HEK293T (cell line): ENCODE results near the gene STK39.

ENCODE experiments used
- ARNT ChIP-seq: fragments of 450-650 bp; IDR thresholded peaks from 2 replicates; pipeline ENCODE4 v1.6.1; 2017; ENCODE audit warnings: mild to moderate bottlenecking
- BHLHE40 ChIP-seq: fragments of 450-650 bp; IDR thresholded peaks from 2 replicates; pipeline ENCODE4 v1.6.1; 2016; ENCODE audit warnings: mild to moderate bottlenecking, moderate library complexity, borderline replicate concordance
- CTBP1 ChIP-seq: fragments of 450-650 bp; IDR thresholded peaks from 2 replicates; pipeline ENCODE4 v1.6.1; 2016; ENCODE audit warnings: borderline replicate concordance
- ELF4 ChIP-seq: fragments of 450-650 bp; IDR thresholded peaks from 2 replicates; pipeline ENCODE4 v1.6.1; 2017; ENCODE audit warnings: antibody characterized with exemption
- FOXA1 ChIP-seq: fragments of 450-650 bp; IDR thresholded peaks from 2 replicates; pipeline ENCODE4 v1.6.1; 2016; ENCODE audit warnings: mild to moderate bottlenecking
- FOXM1 ChIP-seq: fragments of 450-650 bp; IDR thresholded peaks from 2 replicates; pipeline ENCODE4 v1.6.1; 2017; ENCODE audit warnings: mild to moderate bottlenecking, borderline replicate concordance
- HDGF ChIP-seq: fragments of 450-650 bp; IDR thresholded peaks from 2 replicates; pipeline ENCODE4 v1.6.1; 2017; ENCODE audit warnings: antibody characterized with exemption, borderline replicate concordance
- LEF1 ChIP-seq: fragments of 450-650 bp; IDR thresholded peaks from 2 replicates; pipeline ENCODE4 v1.6.1; 2017; ENCODE audit warnings: mild to moderate bottlenecking, borderline replicate concordance
- NFRKB ChIP-seq: fragments of 450-650 bp; IDR thresholded peaks from 2 replicates; pipeline ENCODE4 v1.6.1; 2016; ENCODE audit warnings: mild to moderate bottlenecking, moderate library complexity
- SP1 ChIP-seq: fragments of 450-650 bp; IDR thresholded peaks from 2 replicates; pipeline ENCODE4 v1.6.1; 2017
- SUZ12 ChIP-seq: fragments of 450-650 bp; IDR thresholded peaks from 2 replicates; pipeline ENCODE4 v1.6.1; 2016; ENCODE audit warnings: mild to moderate bottlenecking
- TARDBP ChIP-seq: fragments of 450-650 bp; IDR thresholded peaks from 2 replicates; pipeline ENCODE4 v1.6.1; 2016
- ZNF384 ChIP-seq: fragments of 450-650 bp; IDR thresholded peaks from 2 replicates; pipeline ENCODE4 v1.6.1; 2016
- TF ChIP-seq, protein P1 (sequence below): fragments of 450-650 bp; IDR thresholded peaks from 2 replicates; pipeline ENCODE4 v1.6.1; 2016

DNA sequence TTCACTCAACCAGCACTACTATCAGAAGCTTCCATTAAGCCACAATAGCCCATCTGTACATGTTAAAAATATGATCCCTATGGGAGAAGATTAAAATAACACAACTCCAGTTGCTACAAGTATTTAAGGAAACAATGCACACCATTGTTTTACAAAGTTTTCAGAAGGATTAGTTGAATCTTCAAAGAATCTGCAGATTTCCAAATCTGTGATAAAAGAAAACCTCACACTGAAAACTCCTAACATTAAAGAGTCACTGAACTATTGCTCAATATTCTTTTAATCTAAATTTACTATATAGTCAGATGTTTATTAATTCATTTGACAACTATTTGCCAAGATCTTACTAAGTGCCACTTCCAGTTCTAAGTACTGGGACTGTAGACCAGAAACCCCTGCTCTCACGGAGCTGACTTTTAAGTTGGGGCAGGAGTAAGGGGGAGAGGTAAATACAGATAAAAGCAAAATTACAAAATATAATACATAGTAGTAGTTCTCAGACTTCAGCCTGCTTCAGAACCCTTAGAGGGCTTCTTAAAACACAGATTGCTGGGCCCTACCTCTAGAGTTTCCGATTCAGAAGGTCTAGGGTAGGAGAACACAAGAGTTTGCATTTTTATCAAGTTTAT is 94.4 kb downstream of the STK39 start:
- TF ChIP-seq ARNT (no peak), ELF4 (no peak), SP1 (no peak), BHLHE40 (no peak), FOXA1 (no peak), HDGF (no peak), TARDBP (no peak), NFRKB (no peak), LEF1 (no peak), FOXM1 (no peak), CTBP1 (no peak), SUZ12 (no peak), ZNF384 (no peak)
- TF ChIP-seq, protein P1, sequence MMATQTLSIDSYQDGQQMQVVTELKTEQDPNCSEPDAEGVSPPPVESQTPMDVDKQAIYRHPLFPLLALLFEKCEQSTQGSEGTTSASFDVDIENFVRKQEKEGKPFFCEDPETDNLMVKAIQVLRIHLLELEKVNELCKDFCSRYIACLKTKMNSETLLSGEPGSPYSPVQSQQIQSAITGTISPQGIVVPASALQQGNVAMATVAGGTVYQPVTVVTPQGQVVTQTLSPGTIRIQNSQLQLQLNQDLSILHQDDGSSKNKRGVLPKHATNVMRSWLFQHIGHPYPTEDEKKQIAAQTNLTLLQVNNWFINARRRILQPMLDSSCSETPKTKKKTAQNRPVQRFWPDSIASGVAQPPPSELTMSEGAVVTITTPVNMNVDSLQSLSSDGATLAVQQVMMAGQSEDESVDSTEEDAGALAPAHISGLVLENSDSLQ: no peak
